ENCODE measurements around the gene NINJ1. TPM values are rescaled to one million over a fixed set of nuclear protein-coding genes. Genes with fewer than 3 reads are reported as not detected.

Gene NINJ1
- total and polyA plus RNA-seq, 2 donors (not counting 1 experiment from before 2014, with no cell fraction given), result 8.3 to 13.2 TPM

GRCh38 chr9:93149361-93149760 lies 15.3 kb upstream of the NINJ1 start:
- Mint-ChIP-seq H3K4me3 (no peak overlapping the region), H3K27ac (no peak overlapping the region), H3K27me3 (no peaks in the 10 kb centered on the region), H3K9me3 (ENCODE audit: insufficient read depth) (peaks cover 2% of the 10 kb centered on the region), H3K4me1 (peaks cover 3% of the 10 kb centered on the region)
- no peak for DNase-seq
- TF ChIP-seq CTCF (IDR thresholded peaks at IDR 0.05) (no peak), EZH2 (IDR thresholded peaks at IDR 0.05; ENCODE audit: borderline replicate concordance, insufficient read depth, low read depth, low read length, poor library complexity, severe bottlenecking) (no peak)
- Histone ChIP-seq H3K27ac (ENCODE audit: low read length in 2 of 2) (no peak overlapping the region), H3K4me2 (replicated peaks; ENCODE audit: low read depth, low read length, poor library complexity, severe bottlenecking) (no peak overlapping the region), H2AFZ (ENCODE audit: insufficient read depth, low read depth, low read length, poor library complexity, severe bottlenecking) (no peak overlapping the region), H3K27me3 (replicated peaks in 1 of 4; ENCODE audit: control extremely low read depth in 1 of 4, control insufficient read depth in 3 of 4, insufficient read depth in 4 of 4, low read length in 3 of 4) (no peaks in the 10 kb centered on the region), H3K36me3 (replicated peaks in 1 of 2; ENCODE audit: control extremely low read depth in 1 of 2, control insufficient read depth in 1 of 2, extremely low read depth in 1 of 2, insufficient read depth in 2 of 2, low read length in 1 of 2) (no peaks in the 10 kb centered on the region), H3K4me3 (ENCODE audit: control extremely low read depth in 1 of 5, extremely low read depth in 1 of 5, insufficient read depth in 1 of 5, low read depth in 2 of 5, low read length in 4 of 5) (no peak overlapping the region), H3K9me3 (ENCODE audit: control extremely low read depth in 1 of 3, control insufficient read depth in 2 of 3, insufficient read depth in 1 of 3, low read length in 2 of 3) (peaks cover 0 to 4% (median 0%) of the 10 kb centered on the region in 3 donors), H4K20me1 (ENCODE audit: control insufficient read depth, insufficient read depth, low read length, poor library complexity, severe bottlenecking) (no peaks in the 10 kb centered on the region), H3K79me2 (ENCODE audit: control insufficient read depth, insufficient read depth, low read length) (no peaks in the 10 kb centered on the region), H3K4me1 (ENCODE audit: control insufficient read depth in 2 of 2, insufficient read depth in 2 of 2, low read length in 2 of 2) (peaks cover 1 to 2% of the 10 kb centered on the region in 2 donors), H3K9ac (ENCODE audit: low read length) (no peak overlapping the region)
- CTCF ChIA-PET, result no interaction called here
- ATAC-seq (ENCODE audit: low read depth), result no peak
- no CpG with 5 or more reads among the region's 1 CpG for WGBS (ENCODE audit: insufficient coverage)
- intact Hi-C loops (cut with micrococcal nuclease), result no loop called here
- POLR2A ChIA-PET, result no interaction called here

GRCh38 chr9:93148721-93149120 lies 14.7 kb upstream of the NINJ1 start:
- no peak for DNase-seq
- Histone ChIP-seq H3K9ac (ENCODE audit: low read length) (no peak overlapping the region), H3K4me1 (ENCODE audit: control insufficient read depth in 2 of 2, insufficient read depth in 2 of 2, low read length in 2 of 2) (peaks cover 7 to 8% of the 10 kb centered on the region in 2 donors), H3K27me3 (replicated peaks in 1 of 4; ENCODE audit: control extremely low read depth in 1 of 4, control insufficient read depth in 3 of 4, insufficient read depth in 4 of 4, low read length in 3 of 4) (no peaks in the 10 kb centered on the region), H3K4me3 (ENCODE audit: control extremely low read depth in 1 of 5, extremely low read depth in 1 of 5, insufficient read depth in 1 of 5, low read depth in 2 of 5, low read length in 4 of 5) (no peak overlapping the region), H3K9me3 (ENCODE audit: control extremely low read depth in 1 of 3, control insufficient read depth in 2 of 3, insufficient read depth in 1 of 3, low read length in 2 of 3) (peaks cover 0 to 4% (median 0%) of the 10 kb centered on the region in 3 donors), H3K4me2 (replicated peaks; ENCODE audit: low read depth, low read length, poor library complexity, severe bottlenecking) (no peak overlapping the region), H3K79me2 (ENCODE audit: control insufficient read depth, insufficient read depth, low read length) (no peaks in the 10 kb centered on the region), H3K27ac (ENCODE audit: low read length in 2 of 2) (no peak overlapping the region), H2AFZ (ENCODE audit: insufficient read depth, low read depth, low read length, poor library complexity, severe bottlenecking) (no peak overlapping the region), H4K20me1 (ENCODE audit: control insufficient read depth, insufficient read depth, low read length, poor library complexity, severe bottlenecking) (no peaks in the 10 kb centered on the region), H3K36me3 (replicated peaks in 1 of 2; ENCODE audit: control extremely low read depth in 1 of 2, control insufficient read depth in 1 of 2, extremely low read depth in 1 of 2, insufficient read depth in 2 of 2, low read length in 1 of 2) (no peaks in the 10 kb centered on the region)
- no peak for ATAC-seq (ENCODE audit: low read depth)
- Mint-ChIP-seq H3K27me3 (no peaks in the 10 kb centered on the region), H3K4me1 (peaks cover 9% of the 10 kb centered on the region), H3K9me3 (ENCODE audit: insufficient read depth) (peaks cover 2% of the 10 kb centered on the region), H3K27ac (no peak overlapping the region), H3K4me3 (no peak overlapping the region)
- 87% methylated on average over 2 of the region's 2 CpGs for whole genome bisulfite sequencing (ENCODE audit: insufficient coverage)
- TF ChIP-seq CTCF (IDR thresholded peaks at IDR 0.05) (no peak), EZH2 (IDR thresholded peaks at IDR 0.05; ENCODE audit: borderline replicate concordance, insufficient read depth, low read depth, low read length, poor library complexity, severe bottlenecking) (no peak)
- ChIA-PET POLR2A (no interaction called here), CTCF (no interaction called here)
- intact Hi-C loops (cut with micrococcal nuclease), result no loop called here
